ENCODE data around the gene ILK. TPM values are rescaled to one million over a fixed set of nuclear protein-coding genes. Genes with fewer than 3 reads are reported as not detected.

The ILK gene
- total and polyA plus RNA-seq, 2 donors (not counting 3 experiments of a cell fraction or from before 2014, with no cell fraction given) = 221 to 296 TPM

DNA sequence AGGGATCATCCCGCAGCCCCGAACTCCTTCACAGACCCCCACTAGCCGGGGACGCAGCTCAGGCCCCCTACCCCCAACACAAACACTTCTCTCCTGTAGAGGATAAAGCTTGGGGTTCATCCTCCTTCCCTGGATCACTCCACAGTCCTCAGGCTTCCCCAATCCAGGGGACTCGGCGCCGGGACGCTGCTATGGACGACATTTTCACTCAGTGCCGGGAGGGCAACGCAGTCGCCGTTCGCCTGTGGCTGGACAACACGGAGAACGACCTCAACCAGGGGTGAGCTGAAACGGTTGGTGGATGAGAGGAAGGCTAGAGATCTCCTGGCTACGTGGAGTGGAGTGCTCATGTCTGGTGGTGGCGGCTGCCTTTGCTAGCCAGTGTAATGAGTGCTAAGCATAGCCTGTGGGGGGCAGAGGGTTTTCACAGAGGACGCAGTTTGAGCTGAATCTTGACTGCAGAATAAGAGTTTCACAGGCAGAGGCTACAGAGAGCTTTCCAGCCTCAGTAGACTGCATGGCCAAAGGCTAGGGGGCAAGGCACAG is 580 bp downstream of the ILK start:
- no peaks in the 10 kb centered on the region for H3K9me3 ChIP-seq (replicated peaks; ENCODE audit: control insufficient read depth, insufficient read depth, low read length)
- H4K20me1 ChIP-seq (replicated peaks; ENCODE audit: control insufficient read depth, extremely low read depth, insufficient read depth, low read length) = peaks cover 3% of the 10 kb centered on the region
- peaks cover 50% of the 10 kb centered on the region for H3K4me1 ChIP-seq (ENCODE audit: control insufficient read depth, extremely low read depth, insufficient read depth, low read length)
- H3K79me2 ChIP-seq (ENCODE audit: control insufficient read depth, insufficient read depth, low read length) = peaks cover 86% of the 10 kb centered on the region
- peak overlapping the region; percentile 62 to 97 (median 90) for H3K4me3 ChIP-seq (replicated peaks in 1 of 3; ENCODE audit: insufficient read depth in 1 of 3, low read depth in 1 of 3, low read length in 3 of 3)
- H3K36me3 ChIP-seq (ENCODE audit: control insufficient read depth in 2 of 2, extremely low read depth in 1 of 2, insufficient read depth in 2 of 2, low read length in 2 of 2) = peaks cover 31 to 33% of the 10 kb centered on the region in 2 experiments
- no peaks in the 10 kb centered on the region for H3K9me1 ChIP-seq (replicated peaks; ENCODE audit: control insufficient read depth, extremely low read depth, insufficient read depth, low read length)
- FAIRE-seq (peak; percentile 79), DNase-seq (ENCODE audit: low read depth, low spot score) (peak; percentile 79)
- intact Hi-C loops (cut with micrococcal nuclease) (loop anchor here (1.0 to 2.0 kb wide), 5 partner anchors 14 to 281 kb away; no protein-coding TSS in a partner anchor), dilution Hi-C loops (cut with MboI; ENCODE audit: extremely low pct_ligation_motif_present, low sequenced_read_pairs) (no loop called here)
- H3K9ac ChIP-seq (replicated peaks; ENCODE audit: extremely low read depth, insufficient read depth, low read length) = peak overlapping the region; percentile 79
- TSS peak; percentile 58 for BruUV-seq (replicated peaks)
- peak in 1 of 2 donors; percentile 23 for TF ChIP-seq CTCF (IDR thresholded peaks at IDR 0.05; ENCODE audit: extremely low read depth in 1 of 2, insufficient read depth in 1 of 2, low read depth in 1 of 2, low read length in 2 of 2)
- no peak for TF ChIP-seq JUN (IDR thresholded peaks at IDR 0.05; ENCODE audit: borderline replicate concordance, insufficient read depth, insufficient read length, low read depth)
- peak overlapping the region; percentile 83 for H3K27ac ChIP-seq (ENCODE audit: insufficient read depth, low read depth, low read length)
- no peaks in the 10 kb centered on the region for H3K27me3 ChIP-seq (ENCODE audit: control insufficient read depth in 2 of 2, insufficient read depth in 2 of 2, low read length in 2 of 2)
- ChIA-PET CTCF (interaction anchor here (0.6 to 7.7 kb wide), 19 partner anchors 9 to 225 kb away, joined by 3 to 122 read pairs (median 6); partner anchors contain the start of genes ARFIP2, DCHS1, MRPL17 and TAF10), POLR2A (interaction anchor here (0.8 to 1.4 kb wide), 2 partner anchors 14 to 31 kb away, joined by 3 to 6 read pairs; partner anchors contain the start of gene TPP1)
- peak overlapping the region; percentile 83 for H2AFZ ChIP-seq (ENCODE audit: low read depth, low read length)
- H3K4me2 ChIP-seq (ENCODE audit: insufficient read depth, low read length) = peak overlapping the region; percentile 91

GRCh38 chr11:6604790-6605189 is 1.2 kb downstream of the ILK start:
- Histone ChIP-seq H2AFZ (ENCODE audit: low read depth, low read length) (no peak overlapping the region), H3K4me3 (replicated peaks in 1 of 3; ENCODE audit: insufficient read depth in 1 of 3, low read depth in 1 of 3, low read length in 3 of 3) (peak overlapping the region; percentile 62 to 97 (median 90)), H3K27ac (ENCODE audit: insufficient read depth, low read depth, low read length) (peak overlapping the region; percentile 83), H3K4me1 (ENCODE audit: control insufficient read depth, extremely low read depth, insufficient read depth, low read length) (peaks cover 54% of the 10 kb centered on the region), H3K9me1 (replicated peaks; ENCODE audit: control insufficient read depth, extremely low read depth, insufficient read depth, low read length) (no peaks in the 10 kb centered on the region), H3K36me3 (ENCODE audit: control insufficient read depth in 2 of 2, extremely low read depth in 1 of 2, insufficient read depth in 2 of 2, low read length in 2 of 2) (peaks cover 31 to 35% of the 10 kb centered on the region in 2 experiments), H3K9ac (replicated peaks; ENCODE audit: extremely low read depth, insufficient read depth, low read length) (peak overlapping the region; percentile 79), H3K9me3 (replicated peaks; ENCODE audit: control insufficient read depth, insufficient read depth, low read length) (no peaks in the 10 kb centered on the region), H3K4me2 (ENCODE audit: insufficient read depth, low read length) (peak overlapping the region; percentile 91), H3K27me3 (ENCODE audit: control insufficient read depth in 2 of 2, insufficient read depth in 2 of 2, low read length in 2 of 2) (no peaks in the 10 kb centered on the region), H4K20me1 (replicated peaks; ENCODE audit: control insufficient read depth, extremely low read depth, insufficient read depth, low read length) (peaks cover under 1% of the 10 kb centered on the region), H3K79me2 (ENCODE audit: control insufficient read depth, insufficient read depth, low read length) (peaks cover 83% of the 10 kb centered on the region)
- DNase-seq (ENCODE audit: low read depth, low spot score) = peak; percentile 25
- dilution Hi-C loops (cut with MboI; ENCODE audit: extremely low pct_ligation_motif_present, low sequenced_read_pairs) (no loop called here), intact Hi-C loops (cut with micrococcal nuclease) (loop anchor here (1.0 to 2.0 kb wide), 5 partner anchors 14 to 282 kb away; no protein-coding TSS in a partner anchor)
- FAIRE-seq = no peak
- ChIA-PET CTCF (interaction anchor here (0.6 to 7.7 kb wide), 19 partner anchors 8 to 226 kb away, joined by 3 to 122 read pairs (median 6); partner anchors contain the start of genes ARFIP2, DCHS1, MRPL17 and TAF10), POLR2A (interaction anchor here (0.8 to 1.4 kb wide), 2 partner anchors 14 to 31 kb away, joined by 3 to 6 read pairs; partner anchors contain the start of gene TPP1)
- BruUV-seq (replicated peaks) = no TSS peak
- TF ChIP-seq FOS (IDR thresholded peaks at IDR 0.05; ENCODE audit: borderline replicate concordance, insufficient read depth, low read length) (no peak), MAX (IDR thresholded peaks at IDR 0.05; ENCODE audit: insufficient read depth, insufficient read length) (no peak), EZH2 (IDR thresholded peaks at IDR 0.05; ENCODE audit: borderline replicate concordance, low read depth, low read length, severe bottlenecking) (no peak), POLR2AphosphoS5 (IDR thresholded peaks at IDR 0.05; ENCODE audit: insufficient read depth, low read depth, low read length) (no peak), POLR2A (IDR thresholded peaks at IDR 0.05; ENCODE audit: low read depth, low read length) (no peak), CTCF (IDR thresholded peaks at IDR 0.05; ENCODE audit: extremely low read depth in 1 of 2, insufficient read depth in 1 of 2, low read depth in 1 of 2, low read length in 2 of 2) (no peak), MYC (IDR thresholded peaks at IDR 0.05; ENCODE audit: low read depth, low read length) (no peak), GATA2 (IDR thresholded peaks at IDR 0.05; ENCODE audit: insufficient read depth, insufficient read length, low read depth, low read length) (no peak), JUN (IDR thresholded peaks at IDR 0.05; ENCODE audit: borderline replicate concordance, insufficient read depth, insufficient read length, low read depth) (no peak)

Measured in endothelial cell of umbilical vein (primary cell).